AG04450 (cell line): Measurements from ENCODE around the gene B9D1. TPM values are rescaled to one million over a fixed set of nuclear protein-coding genes. Genes with fewer than 3 reads are reported as not detected.

Experiments used
- CTCF ChIA-PET: fragments of 300-600, 350-600 bp; formaldehyde crosslinking; extraction: SDS; loops from one replicate; lab custom pipeline; 2022; ENCODE audit warnings: antibody characterized with exemption, inconsistent platforms; lab: Charles Lee
- POLR2A ChIA-PET: fragments of 350-600 bp; formaldehyde crosslinking; extraction: SDS; loops from one replicate; lab custom pipeline; 2021; ENCODE audit warnings: antibody characterized with exemption, inconsistent platforms; lab: Yijun Ruan, JAX
- DNase-seq: peaks from one replicate; pipeline ENCODE4 v3.0.0-alpha.2; 2011; ENCODE audit warnings: low read depth, low spot score
- H3K27ac ChIP-seq: one replicate; pipeline ENCODE4 v1.5.1; 2012; ENCODE audit warnings: low read depth, low read length, control low read depth
- H3K27me3 ChIP-seq: one replicate; pipeline ENCODE4 v1.6.0; 2012; ENCODE audit warnings: low read length; ENCODE audit not compliant: control insufficient read depth, insufficient read depth
- H3K4me3 ChIP-seq: 2 replicates; pipeline ENCODE4 v1.5.1; 2011; ENCODE audit warnings: mild to moderate bottlenecking, low read depth, low read length, control low read depth
- H3K9me3 ChIP-seq: 2 replicates; pipeline ENCODE4 v1.5.1; 2012; ENCODE audit warnings: low read length; ENCODE audit not compliant: control insufficient read depth, insufficient read depth
- polyA plus RNA-seq: library from polyadenylated mRNA; depleted of rRNA; stranded (reverse); fragments of >200 nt; gene quantifications from 2 replicates; pipeline ENCODE4 v1.2.3, GENCODE V29; 2011
- TF ChIP-seq, protein P1 (sequence below): IDR thresholded peaks from 2 replicates; pipeline ENCODE4 v1.5.1; 2011; ENCODE audit warnings: low read depth, low read length, control low read depth, inconsistent platforms

B9D1 gene
- polyA plus RNA-seq, 1 experiment: 35.2 TPM

GRCh38 chr17:19404264-19404663 is 41.7 kb upstream of the B9D1 start:
- Histone ChIP-seq H3K27me3 (no peaks in the 10 kb centered on the region), H3K9me3 (no peaks in the 10 kb centered on the region), H3K27ac (no peak overlapping the region), H3K4me3 (no peak overlapping the region)
- POLR2A ChIA-PET: no interaction called here
- no peak for DNase-seq
- CTCF ChIA-PET: interaction anchor here (1.5 kb wide), 1 partner anchor 42 kb away, joined by 3 read pairs; no protein-coding TSS in a partner anchor
- TF ChIP-seq, protein P1, sequence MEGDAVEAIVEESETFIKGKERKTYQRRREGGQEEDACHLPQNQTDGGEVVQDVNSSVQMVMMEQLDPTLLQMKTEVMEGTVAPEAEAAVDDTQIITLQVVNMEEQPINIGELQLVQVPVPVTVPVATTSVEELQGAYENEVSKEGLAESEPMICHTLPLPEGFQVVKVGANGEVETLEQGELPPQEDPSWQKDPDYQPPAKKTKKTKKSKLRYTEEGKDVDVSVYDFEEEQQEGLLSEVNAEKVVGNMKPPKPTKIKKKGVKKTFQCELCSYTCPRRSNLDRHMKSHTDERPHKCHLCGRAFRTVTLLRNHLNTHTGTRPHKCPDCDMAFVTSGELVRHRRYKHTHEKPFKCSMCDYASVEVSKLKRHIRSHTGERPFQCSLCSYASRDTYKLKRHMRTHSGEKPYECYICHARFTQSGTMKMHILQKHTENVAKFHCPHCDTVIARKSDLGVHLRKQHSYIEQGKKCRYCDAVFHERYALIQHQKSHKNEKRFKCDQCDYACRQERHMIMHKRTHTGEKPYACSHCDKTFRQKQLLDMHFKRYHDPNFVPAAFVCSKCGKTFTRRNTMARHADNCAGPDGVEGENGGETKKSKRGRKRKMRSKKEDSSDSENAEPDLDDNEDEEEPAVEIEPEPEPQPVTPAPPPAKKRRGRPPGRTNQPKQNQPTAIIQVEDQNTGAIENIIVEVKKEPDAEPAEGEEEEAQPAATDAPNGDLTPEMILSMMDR: no peak

DNA sequence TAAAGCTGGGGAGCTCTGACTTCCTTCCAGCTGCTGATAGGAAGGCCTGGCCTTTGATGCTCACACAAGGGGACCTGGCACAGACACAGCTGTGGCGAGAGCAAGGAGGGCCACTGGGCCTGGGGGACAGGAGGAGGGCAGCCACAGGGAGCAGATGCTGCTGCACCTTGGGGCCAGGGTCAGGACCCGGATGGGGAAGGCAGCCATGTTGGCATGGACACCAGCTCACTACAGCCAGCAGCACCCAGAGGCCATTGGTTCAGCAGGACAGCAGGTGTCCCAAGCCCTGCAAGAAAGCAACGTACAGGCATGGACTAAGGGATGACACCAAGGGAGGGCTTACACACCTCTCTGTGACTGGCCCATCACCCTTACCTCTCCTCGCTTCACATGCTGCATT is 40.5 kb upstream of the B9D1 start:
- Histone ChIP-seq H3K4me3 (no peak overlapping the region), H3K9me3 (no peaks in the 10 kb centered on the region), H3K27me3 (no peaks in the 10 kb centered on the region), H3K27ac (no peak overlapping the region)
- ChIA-PET POLR2A (no interaction called here), CTCF (interaction anchor here (0.6 kb wide), 1 partner anchor 67 kb away, joined by 4 read pairs; no protein-coding TSS in a partner anchor)
- no peak for DNase-seq
- TF ChIP-seq, protein P1: no peak

GRCh38 chr17:19402171-19402570 is 39.6 kb upstream of the B9D1 start:
- POLR2A ChIA-PET: interaction anchor here (1.2 kb wide), 1 partner anchor 24 kb away, joined by 4 read pairs; the partner anchor contains the start of gene MAPK7
- H3K27ac ChIP-seq: no peak overlapping the region
- H3K4me3 ChIP-seq: no peak overlapping the region
- CTCF ChIA-PET: no interaction called here
- no peaks in the 10 kb centered on the region for H3K9me3 ChIP-seq
- TF ChIP-seq, protein P1: no peak
- DNase-seq: no peak
- no peaks in the 10 kb centered on the region for H3K27me3 ChIP-seq

GRCh38 chr17:19401321-19402010 is 38.9 kb upstream of the B9D1 start:
- Histone ChIP-seq H3K27me3 (no peaks in the 10 kb centered on the region), H3K9me3 (no peaks in the 10 kb centered on the region), H3K4me3 (no peak overlapping the region), H3K27ac (no peak overlapping the region)
- TF ChIP-seq, protein P1: no peak
- CTCF ChIA-PET: no interaction called here
- no peak for DNase-seq
- POLR2A ChIA-PET: interaction anchor here (1.2 kb wide), 1 partner anchor 23 kb away, joined by 4 read pairs; the partner anchor contains the start of gene MAPK7

- Histone ChIP-seq H3K4me3 (no peak overlapping the region), H3K27me3 (no peaks in the 10 kb centered on the region), H3K9me3 (no peaks in the 10 kb centered on the region), H3K27ac (no peak overlapping the region)
- DNase-seq: no peak
- TF ChIP-seq, protein P1: no peak
- CTCF ChIA-PET: interaction anchor here (1.3 kb wide), 1 partner anchor 47 kb away, joined by 3 read pairs; no protein-coding TSS in a partner anchor
- POLR2A ChIA-PET: no interaction called here
These were observed 37.4 kb upstream of the B9D1 start for GRCh38 chr17:19399750-19400450.
